Measurements from ENCODE around the gene SESTD1.
"Not testable (repeated sequence)": the region's sequence is repeated elsewhere in the genome, so short reads cannot be mapped to it uniquely, and the experiment has no call there.

The SESTD1 gene

DNA sequence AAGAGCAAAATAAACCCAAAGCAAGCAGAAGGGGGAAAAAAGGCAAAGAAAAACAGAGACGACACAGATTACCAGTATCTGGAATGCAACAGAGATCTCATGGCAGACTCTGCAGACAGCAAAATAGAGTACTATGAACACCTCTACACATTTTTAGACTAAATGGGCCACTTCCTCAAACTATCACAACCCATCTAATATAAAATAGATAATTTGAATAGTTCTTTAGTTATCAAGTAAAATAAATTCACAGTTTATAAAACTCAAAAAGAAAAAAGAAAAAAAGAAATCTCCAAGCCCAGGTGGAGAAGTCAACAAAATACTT is 16.6 kb downstream of the SESTD1 start:
- H3K27ac ChIP-seq (ENCODE audit: low read length): no peak overlapping the region
- H3K9ac ChIP-seq (ENCODE audit: low read length): no peak overlapping the region
- H3K4me1 ChIP-seq (ENCODE audit: control insufficient read depth, low read depth, low read length): peaks cover 13% of the 10 kb centered on the region
- no peaks in the 10 kb centered on the region for H3K27me3 ChIP-seq (ENCODE audit: control insufficient read depth, insufficient read depth, low read length)
- no peak overlapping the region for H3K4me3 ChIP-seq (ENCODE audit: low read length)
- no peaks in the 10 kb centered on the region for H3K36me3 ChIP-seq (ENCODE audit: control insufficient read depth, low read depth, low read length)
- no peaks in the 10 kb centered on the region for H3K9me3 ChIP-seq (ENCODE audit: control insufficient read depth, low read depth, low read length)

DNA sequence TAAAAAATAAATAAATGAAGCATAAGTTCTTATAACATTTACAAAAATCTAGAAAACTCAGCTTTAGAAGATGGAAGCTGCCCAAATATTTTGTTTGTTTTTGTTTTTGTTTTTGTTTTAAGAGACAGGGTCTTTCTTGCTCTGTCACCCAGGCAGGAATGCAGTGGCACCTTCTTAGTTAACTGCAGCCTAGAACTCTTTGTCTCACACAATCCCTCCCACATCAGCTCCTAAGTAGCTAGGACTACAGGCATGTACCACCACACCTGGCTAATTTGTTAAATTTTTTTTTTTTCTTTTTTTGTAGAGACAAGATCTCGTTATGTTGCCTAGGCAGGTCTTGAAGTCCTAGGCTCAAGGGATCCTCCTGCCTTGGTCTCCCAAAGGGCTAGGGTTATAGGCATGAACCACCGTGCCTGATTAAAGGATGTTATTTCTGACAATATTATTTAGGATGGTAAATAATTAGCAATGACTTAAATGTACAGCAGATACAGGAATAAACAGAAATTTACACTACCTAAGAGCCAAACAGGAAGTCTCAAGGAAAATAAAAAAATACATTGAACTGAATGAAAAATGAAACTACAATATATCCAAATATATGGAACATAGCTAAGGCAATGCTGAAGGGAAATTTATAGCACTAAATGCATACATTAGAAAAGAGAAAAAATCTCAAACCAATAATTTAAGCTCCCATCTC is 17.2 kb downstream of the SESTD1 start:
- Histone ChIP-seq H3K4me3 (ENCODE audit: low read length) (no peak overlapping the region), H3K36me3 (ENCODE audit: control insufficient read depth, low read depth, low read length) (no peaks in the 10 kb centered on the region), H3K9ac (ENCODE audit: low read length) (no peak overlapping the region), H3K4me1 (ENCODE audit: control insufficient read depth, low read depth, low read length) (peaks cover 8% of the 10 kb centered on the region), H3K27me3 (ENCODE audit: control insufficient read depth, insufficient read depth, low read length) (no peaks in the 10 kb centered on the region), H3K27ac (ENCODE audit: low read length) (no peak overlapping the region), H3K9me3 (ENCODE audit: control insufficient read depth, low read depth, low read length) (no peaks in the 10 kb centered on the region)

DNA sequence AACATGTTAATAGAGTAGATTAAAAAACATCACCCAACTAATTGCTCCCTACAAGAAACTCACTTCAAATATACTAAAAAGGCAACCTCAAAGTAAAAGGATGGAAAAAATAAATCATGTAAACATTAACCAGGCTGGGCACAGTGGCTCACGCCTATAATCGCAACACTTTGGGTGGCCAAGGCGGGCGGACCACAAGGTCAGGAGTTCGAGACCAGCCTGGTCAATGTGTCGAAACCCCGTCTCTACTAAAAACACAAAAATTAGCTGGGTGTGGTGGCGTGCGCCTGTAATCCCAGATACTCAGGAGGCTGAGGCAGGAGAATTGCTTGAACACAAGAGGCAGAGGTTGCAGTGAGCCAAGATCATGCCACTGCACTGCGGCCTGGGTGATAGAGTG is 18.8 kb downstream of the SESTD1 start:
- H3K9ac ChIP-seq (ENCODE audit: low read length); H3K36me3 ChIP-seq (ENCODE audit: control insufficient read depth, low read depth, low read length); H3K27me3 ChIP-seq (ENCODE audit: control insufficient read depth, insufficient read depth, low read length); H3K4me1 ChIP-seq (ENCODE audit: control insufficient read depth, low read depth, low read length); H3K27ac ChIP-seq (ENCODE audit: low read length); H3K4me3 ChIP-seq (ENCODE audit: low read length); H3K9me3 ChIP-seq (ENCODE audit: control insufficient read depth, low read depth, low read length): not testable (repeated sequence)

DNA sequence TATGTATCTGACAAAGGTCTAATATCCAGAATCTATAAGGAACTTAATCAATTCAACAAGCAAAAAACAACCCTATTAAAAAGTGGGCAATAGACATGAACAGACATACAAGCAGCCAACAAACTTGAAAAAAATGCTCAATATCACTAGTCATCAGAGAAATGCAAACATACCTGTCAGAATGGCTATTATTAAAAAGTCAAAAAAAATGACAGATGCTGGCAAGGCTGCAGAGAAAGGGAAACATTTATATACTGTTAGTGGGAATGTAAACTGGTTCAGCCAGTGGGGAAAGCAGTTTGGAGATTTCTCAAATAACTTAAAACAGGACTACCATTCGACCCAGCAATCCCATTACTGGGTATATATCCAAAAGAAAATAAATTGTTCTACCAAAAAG is 21.6 kb downstream of the SESTD1 start:
- Histone ChIP-seq H3K4me3 (ENCODE audit: low read length) (no peak overlapping the region), H3K36me3 (ENCODE audit: control insufficient read depth, low read depth, low read length) (no peaks in the 10 kb centered on the region)

DNA sequence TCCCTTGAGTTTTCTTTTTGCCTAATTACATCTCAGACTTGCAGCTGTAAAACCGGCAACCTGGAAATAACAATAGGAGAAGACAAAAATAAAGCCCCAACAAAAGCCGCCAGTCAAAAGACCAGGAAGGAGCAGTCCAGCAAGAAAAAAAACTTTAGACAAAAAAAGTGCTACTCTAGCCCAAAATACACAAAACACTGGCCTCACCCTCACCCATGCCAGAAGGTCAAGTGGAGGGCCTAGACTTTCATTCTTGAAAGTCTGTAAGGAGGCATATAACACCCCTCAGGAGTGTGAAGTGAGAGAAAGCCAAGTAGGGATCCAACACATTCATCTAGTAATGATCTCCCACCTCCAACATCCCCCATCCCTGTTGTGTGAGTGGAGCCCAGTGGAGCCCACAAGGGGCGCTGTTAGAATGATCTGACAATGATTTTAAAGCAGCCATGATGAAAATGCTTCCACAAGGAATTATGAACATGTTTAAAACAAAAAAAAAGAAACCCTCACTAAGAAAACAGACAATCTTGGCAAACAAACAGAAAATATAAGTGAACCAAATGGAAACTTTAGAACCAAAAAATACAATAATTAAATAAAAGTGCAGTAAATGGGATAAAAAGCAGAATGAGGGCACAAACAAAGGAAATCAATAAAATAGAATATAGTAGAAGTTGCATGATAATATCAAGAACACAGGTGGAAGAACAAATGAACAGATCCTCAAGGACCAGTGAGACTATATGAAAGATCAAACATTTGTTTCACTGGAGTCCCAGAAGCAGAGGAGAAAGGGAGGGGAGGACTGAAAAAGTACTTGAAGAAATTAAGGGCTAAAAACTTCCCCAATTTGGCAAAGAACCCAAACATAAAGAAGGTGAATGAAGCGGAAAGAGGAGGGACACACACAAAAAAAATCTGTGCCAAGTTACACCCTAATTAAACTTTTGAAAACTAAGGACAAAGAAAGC is 23.9 kb downstream of the SESTD1 start:
- Histone ChIP-seq H3K4me3 (ENCODE audit: low read length) (no peak overlapping the region), H3K9me3 (ENCODE audit: control insufficient read depth, low read depth, low read length) (no peaks in the 10 kb centered on the region), H3K4me1 (ENCODE audit: control insufficient read depth, low read depth, low read length) (peaks cover 8% of the 10 kb centered on the region), H3K9ac (ENCODE audit: low read length) (no peak overlapping the region), H3K27ac (ENCODE audit: low read length) (no peak overlapping the region), H3K27me3 (ENCODE audit: control insufficient read depth, insufficient read depth, low read length) (no peaks in the 10 kb centered on the region), H3K36me3 (ENCODE audit: control insufficient read depth, low read depth, low read length) (no peaks in the 10 kb centered on the region)

More for the DNA sequence above, 21.6 kb downstream of the SESTD1 start:
- H3K9ac ChIP-seq (ENCODE audit: low read length): no peak overlapping the region
- H3K27me3 ChIP-seq (ENCODE audit: control insufficient read depth, insufficient read depth, low read length): no peaks in the 10 kb centered on the region
- no peaks in the 10 kb centered on the region for H3K9me3 ChIP-seq (ENCODE audit: control insufficient read depth, low read depth, low read length)
- H3K27ac ChIP-seq (ENCODE audit: low read length): no peak overlapping the region
- peaks cover 9% of the 10 kb centered on the region for H3K4me1 ChIP-seq (ENCODE audit: control insufficient read depth, low read depth, low read length)

DNA sequence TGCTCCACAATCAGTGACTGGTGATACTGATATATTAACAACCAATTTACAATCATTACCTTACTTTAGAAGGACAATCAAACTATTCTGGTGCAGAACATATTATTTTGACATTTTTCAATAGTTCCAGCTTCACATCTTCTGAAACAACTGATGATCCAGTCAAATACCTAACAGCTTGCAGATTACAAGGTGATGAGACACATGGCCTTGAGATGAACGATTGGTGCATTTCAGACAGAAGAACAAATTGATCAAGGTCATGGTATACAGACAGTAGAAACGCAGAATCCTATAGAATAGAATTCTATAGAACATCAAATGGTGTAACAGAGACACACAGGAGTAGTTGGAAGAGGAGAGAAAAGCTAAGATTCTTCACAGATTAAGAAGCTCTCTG is 24.8 kb downstream of the SESTD1 start:
- no peaks in the 10 kb centered on the region for H3K9me3 ChIP-seq (ENCODE audit: control insufficient read depth, low read depth, low read length)
- peaks cover 8% of the 10 kb centered on the region for H3K4me1 ChIP-seq (ENCODE audit: control insufficient read depth, low read depth, low read length)
- no peaks in the 10 kb centered on the region for H3K27me3 ChIP-seq (ENCODE audit: control insufficient read depth, insufficient read depth, low read length)
- no peak overlapping the region for H3K9ac ChIP-seq (ENCODE audit: low read length)
- no peak overlapping the region for H3K4me3 ChIP-seq (ENCODE audit: low read length)
- H3K27ac ChIP-seq (ENCODE audit: low read length): no peak overlapping the region
- no peaks in the 10 kb centered on the region for H3K36me3 ChIP-seq (ENCODE audit: control insufficient read depth, low read depth, low read length)

DNA sequence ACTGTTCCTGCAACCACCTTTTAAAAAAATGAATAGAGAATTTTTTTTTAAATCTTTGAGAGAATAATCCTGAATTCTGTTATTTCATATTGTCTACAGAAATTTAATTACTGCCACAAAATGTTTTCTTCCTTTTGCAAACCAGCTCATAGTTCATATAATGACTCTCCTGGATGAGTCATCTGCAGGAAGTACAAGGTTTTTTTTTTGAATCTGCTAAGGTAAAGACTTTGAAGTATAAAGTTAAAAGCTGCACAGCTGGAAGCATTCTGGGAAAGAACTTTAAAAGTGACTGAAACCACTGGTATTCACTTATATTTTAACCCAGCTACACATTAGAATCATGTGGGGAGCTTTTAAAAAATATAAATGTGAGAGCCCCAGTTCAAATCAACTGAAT is 25.4 kb downstream of the SESTD1 start:
- H3K9me3 ChIP-seq (ENCODE audit: control insufficient read depth, low read depth, low read length): no peaks in the 10 kb centered on the region
- H3K27ac ChIP-seq (ENCODE audit: low read length): no peak overlapping the region
- H3K27me3 ChIP-seq (ENCODE audit: control insufficient read depth, insufficient read depth, low read length): no peaks in the 10 kb centered on the region
- H3K36me3 ChIP-seq (ENCODE audit: control insufficient read depth, low read depth, low read length): no peaks in the 10 kb centered on the region
- H3K9ac ChIP-seq (ENCODE audit: low read length): no peak overlapping the region
- H3K4me3 ChIP-seq (ENCODE audit: low read length): no peak overlapping the region
- H3K4me1 ChIP-seq (ENCODE audit: control insufficient read depth, low read depth, low read length): peaks cover 8% of the 10 kb centered on the region

DNA sequence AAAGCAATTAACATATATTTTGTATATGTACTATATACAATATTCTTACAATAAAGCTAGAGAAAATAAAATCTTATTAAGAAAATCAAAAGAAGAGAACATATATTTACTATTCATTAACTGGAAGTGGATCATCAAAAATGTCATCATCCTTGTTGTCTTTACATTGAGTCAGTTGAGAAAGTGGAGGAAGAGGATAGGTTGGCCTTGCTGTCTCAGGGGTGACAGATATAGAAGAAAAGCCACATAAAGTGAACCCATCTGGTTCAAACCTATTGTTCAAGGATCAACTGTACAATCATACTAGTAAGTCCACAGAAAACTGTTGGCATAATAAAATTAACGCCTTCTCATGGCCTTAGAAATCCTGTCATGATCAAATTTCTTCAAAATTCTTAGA is 26.6 kb downstream of the SESTD1 start:
- Histone ChIP-seq H3K27me3 (ENCODE audit: control insufficient read depth, insufficient read depth, low read length) (no peaks in the 10 kb centered on the region), H3K36me3 (ENCODE audit: control insufficient read depth, low read depth, low read length) (no peaks in the 10 kb centered on the region), H3K27ac (ENCODE audit: low read length) (no peak overlapping the region), H3K9me3 (ENCODE audit: control insufficient read depth, low read depth, low read length) (no peaks in the 10 kb centered on the region), H3K4me3 (ENCODE audit: low read length) (no peak overlapping the region), H3K9ac (ENCODE audit: low read length) (no peak overlapping the region), H3K4me1 (ENCODE audit: control insufficient read depth, low read depth, low read length) (peaks cover 8% of the 10 kb centered on the region)

DNA sequence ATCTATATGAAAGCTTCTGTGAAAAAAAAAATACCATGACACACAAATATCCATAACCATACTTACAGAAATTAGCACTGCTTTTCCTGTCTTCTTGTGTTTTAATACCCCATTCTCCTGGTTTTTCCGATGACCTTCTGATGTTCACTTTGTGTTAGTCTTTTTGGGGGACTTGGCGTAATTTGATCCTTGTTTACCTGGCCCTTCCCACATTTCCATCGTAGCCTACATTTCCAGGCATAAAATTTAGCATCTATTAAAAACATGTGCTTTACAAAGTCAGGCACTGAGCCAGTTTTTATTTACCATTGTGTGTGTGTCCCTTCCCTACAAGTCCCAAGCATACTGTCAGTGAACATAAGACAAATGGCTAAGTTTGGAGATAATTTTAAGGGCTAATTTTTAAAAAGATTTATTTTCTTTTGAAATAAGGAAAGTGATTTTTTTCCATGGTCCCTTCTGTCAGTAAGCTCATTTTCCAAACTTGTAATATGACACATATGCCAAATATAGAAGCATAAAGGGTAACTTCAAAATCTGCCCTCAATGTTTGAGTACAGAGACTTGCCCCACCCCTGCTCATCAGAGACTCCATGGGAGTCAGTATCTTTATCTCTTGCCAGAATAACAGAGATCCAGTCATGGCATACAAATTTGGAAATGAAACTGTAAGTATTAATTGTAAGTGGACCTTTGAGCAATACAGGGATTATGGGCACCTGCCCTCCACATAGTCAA is 27.3 kb downstream of the SESTD1 start:
- Histone ChIP-seq H3K4me1 (ENCODE audit: control insufficient read depth, low read depth, low read length) (peaks cover 8% of the 10 kb centered on the region), H3K9ac (ENCODE audit: low read length) (no peak overlapping the region), H3K36me3 (ENCODE audit: control insufficient read depth, low read depth, low read length) (no peaks in the 10 kb centered on the region), H3K27ac (ENCODE audit: low read length) (no peak overlapping the region), H3K4me3 (ENCODE audit: low read length) (no peak overlapping the region), H3K9me3 (ENCODE audit: control insufficient read depth, low read depth, low read length) (no peaks in the 10 kb centered on the region), H3K27me3 (ENCODE audit: control insufficient read depth, insufficient read depth, low read length) (no peaks in the 10 kb centered on the region)

DNA sequence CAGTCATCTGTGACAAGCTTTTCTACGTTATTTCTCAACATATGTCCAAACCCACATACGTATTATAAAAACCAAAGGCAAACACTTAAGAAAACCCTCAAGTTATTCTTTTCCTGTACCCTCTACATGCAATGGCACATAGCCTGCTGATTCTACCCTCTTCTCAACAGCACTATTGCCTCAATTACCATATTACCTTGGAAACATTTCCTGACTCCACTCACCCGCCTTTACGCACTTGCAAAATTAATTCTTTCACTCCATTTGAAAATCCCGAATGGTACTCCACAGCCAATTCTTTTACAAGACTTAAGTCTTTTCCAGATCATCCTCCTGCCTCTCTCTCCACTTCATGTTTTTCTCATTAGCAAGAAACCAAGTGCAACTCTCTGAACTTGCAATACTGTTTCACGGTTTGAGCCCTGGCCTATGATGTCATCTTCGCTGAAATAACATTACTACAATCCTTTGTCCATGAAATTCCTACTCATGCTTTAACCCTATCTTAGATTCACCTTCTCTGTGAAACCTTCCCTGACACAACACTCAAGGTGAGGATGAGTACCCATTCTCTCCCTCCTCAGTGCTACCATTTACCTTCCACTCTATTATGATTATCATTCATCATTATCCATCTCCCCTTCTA is 29.0 kb downstream of the SESTD1 start:
- no peaks in the 10 kb centered on the region for H3K36me3 ChIP-seq (ENCODE audit: control insufficient read depth, low read depth, low read length)
- no peaks in the 10 kb centered on the region for H3K9me3 ChIP-seq (ENCODE audit: control insufficient read depth, low read depth, low read length)
- no peak overlapping the region for H3K4me3 ChIP-seq (ENCODE audit: low read length)
- H3K9ac ChIP-seq (ENCODE audit: low read length): no peak overlapping the region
- H3K4me1 ChIP-seq (ENCODE audit: control insufficient read depth, low read depth, low read length): peaks cover 6% of the 10 kb centered on the region
- no peaks in the 10 kb centered on the region for H3K27me3 ChIP-seq (ENCODE audit: control insufficient read depth, insufficient read depth, low read length)
- no peak overlapping the region for H3K27ac ChIP-seq (ENCODE audit: low read length)

DNA sequence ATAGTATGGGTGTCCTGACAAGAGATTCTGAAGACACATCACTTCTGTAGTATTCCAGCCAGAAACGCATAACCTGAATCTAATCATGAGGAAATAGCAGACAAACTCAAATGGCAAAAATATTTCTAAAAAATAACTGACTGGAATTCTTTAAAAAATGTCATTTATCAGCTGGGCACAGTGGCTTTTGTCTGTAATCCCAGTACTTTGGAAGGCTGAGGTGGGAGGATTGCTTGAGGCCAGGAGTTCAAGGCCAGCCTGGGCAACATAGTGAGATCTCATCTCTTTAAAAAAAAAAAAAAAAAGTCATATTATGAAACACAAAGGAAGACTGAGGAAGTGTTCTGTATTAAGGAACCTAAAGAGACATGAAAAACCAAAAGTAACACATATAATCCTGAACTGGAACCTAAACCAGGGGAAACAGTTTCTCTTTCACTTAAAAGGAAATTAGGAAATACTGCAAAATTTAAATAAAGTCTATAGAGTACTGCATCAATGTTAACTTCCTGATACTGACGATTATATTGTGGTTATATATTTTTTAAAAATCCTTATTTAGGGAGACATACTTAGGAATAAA is 29.9 kb downstream of the SESTD1 start:
- Histone ChIP-seq H3K36me3 (ENCODE audit: control insufficient read depth, low read depth, low read length) (no peaks in the 10 kb centered on the region), H3K4me1 (ENCODE audit: control insufficient read depth, low read depth, low read length) (peaks cover 5% of the 10 kb centered on the region), H3K9me3 (ENCODE audit: control insufficient read depth, low read depth, low read length) (no peaks in the 10 kb centered on the region), H3K27ac (ENCODE audit: low read length) (no peak overlapping the region), H3K9ac (ENCODE audit: low read length) (no peak overlapping the region), H3K4me3 (ENCODE audit: low read length) (no peak overlapping the region), H3K27me3 (ENCODE audit: control insufficient read depth, insufficient read depth, low read length) (no peaks in the 10 kb centered on the region)

Measured in iPS-18a (cell line).